OCI-LY1 (cell line): ENCODE results near the gene PTGDS.

Source experiments
- CTCF ChIP-seq: fragments of 200-600 bp; sonication (generic), shearing (Covaris generic); IDR thresholded peaks from 2 replicates; pipeline ENCODE4 v1.5.1; 2017; ENCODE audit warnings: mild to moderate bottlenecking, antibody characterized with exemption, low read length, moderate library complexity, mixed read lengths
- EZH2 ChIP-seq: fragments of 200-600 bp; sonication (generic), shearing (Covaris generic); IDR thresholded peaks from 2 replicates; pipeline ENCODE4 v1.8.0; 2017; ENCODE audit warnings: borderline replicate concordance, mixed run types, mild to moderate bottlenecking, antibody characterized with exemption, low read length, moderate library complexity, mixed read lengths

GRCh38 chr9:136942112-136942880 lies 35.0 kb upstream of the PTGDS start:
- TF ChIP-seq CTCF (no peak), EZH2 (no peak)
